ENCODE data around the gene UGT1A8.
"Not testable (repeated sequence)": the region's sequence is repeated elsewhere in the genome, so short reads cannot be mapped to it uniquely, and the experiment has no call there.

Gene UGT1A8

GRCh38 chr2:233617476-233617875, at the start of gene UGT1A8:
UGT1A8 (plus strand) TSS chr2:233617633; CDS start chr2:233617708, 75 bp downstream.
- not testable (repeated sequence) for DNase-seq

DNA sequence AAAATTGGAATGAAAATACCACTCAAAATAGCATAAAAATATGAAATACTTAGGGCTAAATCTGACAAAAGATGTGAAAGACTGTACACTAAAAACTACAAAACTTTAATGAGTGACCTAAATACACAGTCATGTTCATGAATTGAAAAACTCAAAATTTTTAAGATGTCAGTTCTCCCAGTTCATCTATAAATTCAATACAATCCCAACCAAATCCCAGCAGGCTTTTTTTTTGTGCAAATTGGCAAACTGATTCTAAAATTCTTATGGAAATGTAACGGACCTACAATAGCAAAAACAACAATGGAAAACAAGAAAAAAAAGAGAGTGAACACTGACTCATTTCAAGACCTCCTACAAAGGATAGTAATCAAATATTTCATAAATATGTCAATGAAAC, 46.4 kb upstream of the UGT1A8 start:
- no peak for DNase-seq

- no peak for DNase-seq
These were observed 46.0 kb upstream of the UGT1A8 start for GRCh38 chr2:233571462-233571861.

DNA sequence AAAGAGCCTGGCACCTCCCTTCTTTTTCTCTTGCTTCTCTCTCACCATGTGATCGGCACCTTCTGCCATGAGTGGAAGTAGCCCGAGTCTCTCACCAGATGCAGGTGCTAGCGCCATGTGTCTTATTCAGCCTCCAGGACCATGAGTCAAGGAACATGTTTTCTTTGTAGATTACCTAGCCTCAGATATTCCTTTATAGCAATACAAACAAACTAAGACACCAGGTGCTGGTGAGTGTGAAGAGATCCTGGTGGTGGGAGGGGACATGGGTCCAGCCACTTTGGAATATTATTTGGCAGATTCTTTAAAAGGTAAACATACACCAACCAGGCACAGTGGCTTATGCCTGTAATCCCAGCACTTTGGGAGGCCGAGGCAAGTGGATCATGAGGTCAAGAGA, 45.0 kb upstream of the UGT1A8 start:
- no peak for DNase-seq

- not testable (repeated sequence) for DNase-seq
These were observed 40.1 kb upstream of the UGT1A8 start for GRCh38 chr2:233577341-233577740.

DNA sequence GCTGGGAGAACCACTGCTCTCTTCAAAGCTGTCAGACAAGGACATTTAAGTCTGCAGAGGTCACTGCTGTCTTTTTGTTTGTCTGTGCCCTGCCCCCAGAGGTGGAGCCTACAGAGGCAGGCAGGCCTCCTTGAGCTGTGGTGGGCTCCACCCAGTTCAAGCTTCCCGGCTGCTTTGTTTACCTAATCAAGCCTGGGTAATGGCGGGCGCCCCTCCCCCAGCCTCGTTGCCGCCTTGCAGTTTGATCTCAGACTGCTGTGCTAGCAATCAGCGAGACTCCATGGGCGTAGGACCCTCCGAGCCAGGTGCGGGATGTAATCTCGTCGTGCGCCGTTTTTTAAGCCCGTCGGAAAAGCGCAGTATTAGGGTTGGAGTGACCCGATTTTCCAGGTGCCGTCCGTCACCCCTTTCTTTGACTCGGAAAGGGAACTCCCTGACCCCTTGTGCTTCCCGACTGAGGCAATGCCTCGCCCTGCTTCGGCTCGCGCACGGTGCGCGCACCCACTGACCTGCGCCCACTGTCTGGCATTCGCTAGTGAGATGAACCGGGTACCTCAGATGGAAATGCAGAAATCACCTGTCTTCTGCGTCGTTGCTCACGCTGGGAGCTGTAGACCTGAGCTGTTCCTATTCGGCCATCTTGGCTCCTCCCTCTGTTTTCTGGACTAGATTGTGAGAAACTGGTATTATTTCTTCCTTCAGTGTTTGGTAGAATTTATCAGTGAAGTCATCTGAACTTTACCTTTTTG, 34.0 kb upstream of the UGT1A8 start:
- DNase-seq = not testable (repeated sequence)

GRCh38 chr2:233584210-233584609, 33.2 kb upstream of the UGT1A8 start:
- DNase-seq = no peak

DNA sequence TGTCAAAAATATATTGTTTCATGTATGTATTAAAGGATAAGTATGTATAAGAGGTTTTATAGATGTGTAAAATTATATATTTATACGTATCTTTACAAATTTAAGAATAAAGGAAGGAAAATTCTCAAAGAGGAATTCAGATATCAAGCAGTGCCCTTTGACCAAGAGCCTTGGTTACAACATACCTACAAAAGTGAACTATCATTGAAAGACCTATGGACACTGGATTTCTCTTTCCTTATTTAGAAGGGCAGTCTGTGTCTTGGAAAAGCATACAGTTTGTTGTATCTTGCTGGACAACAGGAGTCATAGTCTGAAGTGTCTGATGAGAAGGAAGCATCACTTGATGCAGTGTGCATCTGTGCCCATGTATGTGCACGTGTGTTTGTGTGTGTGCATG, 29.0 kb upstream of the UGT1A8 start:
- no peak for DNase-seq

DNA sequence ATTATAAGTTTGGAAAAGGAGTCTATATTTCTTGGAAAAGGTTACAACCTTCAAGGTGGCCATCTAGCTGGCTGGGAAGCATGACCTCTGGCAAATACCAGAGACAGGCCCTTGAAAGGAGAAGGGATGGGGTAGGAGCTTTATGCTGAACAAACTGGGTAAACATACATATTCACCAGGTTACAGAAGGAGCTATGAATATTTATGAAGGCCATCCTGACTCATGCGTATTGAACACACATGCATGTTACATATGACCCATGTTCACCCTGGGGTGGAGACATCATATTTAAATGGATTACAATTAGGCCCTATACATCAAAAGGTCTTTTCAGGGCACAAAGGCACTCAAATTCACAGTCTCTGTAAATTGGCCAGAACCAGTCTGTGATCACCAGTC, 24.7 kb upstream of the UGT1A8 start:
- not testable (repeated sequence) for DNase-seq

GRCh38 chr2:233593201-233593600, 24.2 kb upstream of the UGT1A8 start:
- DNase-seq = no peak

DNA sequence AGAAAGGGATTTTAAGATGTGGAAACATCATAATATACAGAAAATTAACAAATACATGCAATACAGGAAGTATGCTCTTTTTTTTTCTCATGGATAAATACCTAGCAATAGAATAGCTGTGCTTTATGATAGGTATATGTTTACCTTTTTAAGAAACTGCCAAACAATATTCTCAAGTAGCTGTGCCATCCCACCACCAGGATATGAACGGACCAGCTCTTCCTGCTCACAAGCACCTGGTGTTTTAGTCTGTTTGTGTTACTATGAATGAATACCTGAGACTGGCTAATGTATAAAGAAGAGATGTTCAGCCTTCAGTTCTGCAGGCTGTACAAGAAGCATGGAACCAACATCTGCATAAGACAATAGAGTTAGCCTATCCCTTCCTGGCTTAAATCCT, 19.9 kb upstream of the UGT1A8 start:
- DNase-seq = no peak

GRCh38 chr2:233598952-233599351, 18.5 kb upstream of the UGT1A8 start:
- no peak for DNase-seq

GRCh38 chr2:233600386-233600785, 17.0 kb upstream of the UGT1A8 start:
- DNase-seq = no peak

DNA sequence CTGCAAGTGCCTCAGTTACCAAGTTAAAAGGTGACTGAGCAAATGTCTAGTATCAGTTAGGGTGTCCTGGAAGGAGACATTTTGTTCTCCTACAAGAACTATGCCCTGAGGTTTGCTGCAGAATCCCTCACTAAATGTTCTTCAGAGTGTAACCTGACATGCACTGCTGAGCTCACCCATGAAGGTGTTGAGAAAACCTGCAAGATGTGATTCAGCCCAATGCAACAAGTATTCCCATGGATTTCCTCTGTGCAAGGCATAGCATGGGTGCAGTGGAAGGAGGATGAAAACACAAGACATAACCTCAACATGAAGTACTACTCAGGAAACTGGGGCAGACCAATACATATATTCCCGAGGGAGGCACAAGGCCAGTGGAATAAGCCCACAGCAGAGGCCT, 15.4 kb upstream of the UGT1A8 start:
- DNase-seq = no peak

GRCh38 chr2:233603520-233603919, 13.9 kb upstream of the UGT1A8 start:
- no peak for DNase-seq

- DNase-seq = no peak
These were observed 12.6 kb upstream of the UGT1A8 start for GRCh38 chr2:233604826-233605225.

- no peak for DNase-seq
These were observed 11.8 kb upstream of the UGT1A8 start for GRCh38 chr2:233605680-233606079.

DNA sequence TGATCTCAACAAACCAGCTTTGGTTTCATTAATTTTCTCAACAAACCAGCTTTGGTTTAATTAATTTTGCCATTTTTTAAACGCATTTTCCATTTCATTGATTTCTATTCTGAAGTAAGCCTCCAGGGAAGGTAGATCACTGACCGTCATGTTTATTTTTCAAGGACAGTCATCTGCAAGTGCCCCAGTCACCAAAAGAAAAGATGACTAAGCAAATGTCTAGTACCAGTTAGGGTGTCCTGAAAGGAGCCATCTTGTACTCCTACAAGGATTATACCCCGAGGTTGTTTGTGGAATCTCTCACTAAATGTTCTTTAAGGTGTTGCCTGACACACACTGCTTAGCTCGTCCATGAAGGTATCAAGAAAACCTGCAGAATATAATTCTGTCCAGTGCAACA, 6.1 kb upstream of the UGT1A8 start:
- DNase-seq = no peak

- no peak for DNase-seq
These were observed 2.8 kb downstream of the UGT1A8 start for GRCh38 chr2:233620204-233620603.

DNA sequence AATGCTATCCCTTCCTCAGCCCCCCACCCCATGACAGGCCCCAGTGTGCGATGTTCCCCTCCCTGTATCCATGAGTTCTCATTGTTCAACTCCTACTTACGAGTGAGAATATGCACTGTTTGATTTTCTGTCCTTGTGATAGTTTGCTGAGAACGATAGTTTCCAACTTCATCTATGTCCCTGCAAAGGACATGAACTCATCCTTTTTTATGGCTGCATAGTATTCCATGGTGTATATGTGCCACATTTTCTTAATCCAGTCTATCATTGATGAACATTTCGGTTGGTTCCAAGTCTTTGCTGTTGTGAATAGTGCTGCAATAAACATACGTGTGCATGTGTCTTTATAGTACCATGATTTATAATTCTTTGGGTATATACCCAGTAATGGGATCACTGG, 4.4 kb downstream of the UGT1A8 start:
- not testable (repeated sequence) for DNase-seq

DNA sequence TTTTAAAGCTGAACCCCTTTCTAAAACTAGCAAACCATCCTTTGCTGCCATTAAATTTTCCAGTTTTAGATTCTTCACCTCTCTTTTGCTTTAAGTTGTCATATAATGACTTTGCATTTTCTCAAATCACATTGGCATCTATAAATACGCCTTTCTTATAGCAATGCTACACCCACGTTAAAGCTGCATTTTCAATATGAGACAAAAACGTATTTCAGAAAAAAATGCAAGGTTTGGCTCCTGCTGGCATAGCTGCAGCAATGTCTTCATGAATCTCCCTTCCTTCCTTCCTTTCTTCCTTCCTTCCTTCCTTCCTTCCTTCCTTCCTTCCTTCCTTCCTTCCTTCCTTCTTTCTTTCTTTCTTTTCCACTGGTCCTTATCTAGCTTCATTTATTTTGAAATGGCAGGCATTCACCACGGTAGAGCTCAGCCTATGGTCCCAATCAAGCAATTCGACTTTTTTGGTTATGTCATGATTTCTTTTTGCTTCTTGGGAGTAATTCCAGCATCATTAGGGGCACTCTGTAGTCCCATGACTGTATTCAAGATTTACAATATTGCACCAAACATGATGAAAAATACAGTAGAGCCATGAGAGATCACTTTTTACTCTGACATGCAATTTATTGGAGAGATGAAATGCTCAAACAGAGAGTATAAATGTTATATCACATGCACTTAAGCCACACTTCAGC, 10.0 kb downstream of the UGT1A8 start:
- no peak for DNase-seq

DNA sequence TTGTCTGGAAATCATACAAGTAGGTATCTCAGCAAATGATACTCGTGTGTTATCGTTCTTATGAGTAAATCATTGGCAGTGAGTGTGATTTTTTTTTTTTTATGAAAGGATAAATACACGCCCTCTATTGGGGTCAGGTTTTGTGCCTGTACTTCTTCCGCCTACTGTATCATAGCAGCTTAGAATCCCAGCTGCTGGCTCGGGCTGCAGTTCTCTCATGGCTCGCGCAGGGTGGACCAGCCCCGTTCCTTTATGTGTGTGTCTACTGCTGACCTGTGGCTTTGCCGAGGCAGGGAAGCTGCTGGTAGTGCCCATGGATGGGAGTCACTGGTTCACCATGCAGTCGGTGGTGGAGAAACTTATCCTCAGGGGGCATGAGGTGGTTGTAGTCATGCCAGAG, 18.9 kb downstream of the UGT1A8 start, which contains the start of gene UGT1A10:
UGT1A10 (plus strand) TSS at position 143 of the 400 bp plus-strand sequence; CDS start at position 218, 75 bp downstream.
- not testable (repeated sequence) for DNase-seq

DNA sequence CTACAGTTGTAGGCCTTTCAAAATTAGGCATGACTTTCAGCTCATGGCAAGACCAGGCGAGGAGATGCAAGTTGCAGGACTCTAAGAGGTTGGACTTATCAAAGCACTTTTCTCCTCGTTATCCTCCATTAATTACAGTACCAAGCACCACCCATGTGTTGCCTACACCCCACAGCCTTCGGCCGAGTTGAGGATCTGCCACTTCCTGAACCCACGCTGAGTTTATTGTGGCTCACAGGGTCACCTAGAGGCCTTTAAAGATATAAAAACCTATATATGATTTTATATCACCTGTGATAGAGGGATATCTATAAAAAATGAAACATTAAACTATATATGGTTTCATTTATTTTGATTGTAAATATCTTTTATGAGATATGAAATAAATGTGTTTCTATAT, 21.4 kb downstream of the UGT1A8 start:
- no peak for DNase-seq

DNA sequence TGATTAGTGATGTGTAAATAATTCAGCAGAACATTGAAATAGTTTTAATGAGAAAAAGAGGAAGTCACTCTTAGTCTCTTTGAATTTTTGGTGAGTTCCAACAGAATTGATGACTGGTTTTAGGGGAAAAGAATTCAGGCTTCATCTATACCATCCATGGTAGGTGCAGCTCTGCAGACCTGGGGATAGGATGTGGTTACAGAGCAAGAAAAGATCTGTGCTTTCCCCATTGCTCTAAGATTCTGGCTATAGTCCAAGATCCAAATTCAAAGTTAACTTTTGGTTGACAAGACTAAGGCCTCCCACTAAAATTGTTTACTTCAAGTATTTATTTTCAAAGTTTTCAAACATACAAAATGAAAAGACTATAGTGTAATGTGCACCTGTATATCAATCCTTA, 22.4 kb downstream of the UGT1A8 start:
- DNase-seq = no peak
